NOMO-1 treated with dmso at 0.1 percent for 144 hours (cell line): ENCODE data around the gene RGPD4.
"Not testable (repeated sequence)": the region's sequence is repeated elsewhere in the genome, so short reads cannot be mapped to it uniquely, and the experiment has no call there.

Experiments
- DNase-seq: peaks from one replicate; lab custom pipeline; 2025; ENCODE audit not compliant: unreplicated experiment; lab: John Stamatoyannopoulos, UW

Gene RGPD4

DNA sequence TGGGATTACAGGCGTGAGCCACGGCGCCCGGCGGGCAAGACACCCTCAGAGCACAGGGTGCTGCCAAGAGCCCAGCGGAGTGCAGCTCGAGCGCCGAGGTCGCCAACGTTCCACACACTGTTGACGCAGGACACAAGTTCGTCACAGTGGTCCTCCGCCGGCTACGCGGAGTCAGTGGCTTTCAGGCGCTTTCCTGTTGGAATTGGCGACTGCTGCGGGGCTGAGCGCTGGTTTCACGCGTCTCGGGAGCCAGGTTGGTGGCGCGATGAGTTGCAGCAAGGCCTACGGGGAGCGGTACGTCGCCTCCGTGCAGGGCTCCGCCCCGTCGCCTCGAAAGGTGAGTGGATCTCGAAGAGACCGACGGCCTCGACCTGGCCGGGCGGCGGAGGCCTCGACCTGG is at the start of gene RGPD4:
RGPD4 (plus strand) TSS at position 144 of the 400 bp plus-strand sequence; CDS start at position 266, 122 bp downstream.
- DNase-seq, result not testable (repeated sequence)

DNA sequence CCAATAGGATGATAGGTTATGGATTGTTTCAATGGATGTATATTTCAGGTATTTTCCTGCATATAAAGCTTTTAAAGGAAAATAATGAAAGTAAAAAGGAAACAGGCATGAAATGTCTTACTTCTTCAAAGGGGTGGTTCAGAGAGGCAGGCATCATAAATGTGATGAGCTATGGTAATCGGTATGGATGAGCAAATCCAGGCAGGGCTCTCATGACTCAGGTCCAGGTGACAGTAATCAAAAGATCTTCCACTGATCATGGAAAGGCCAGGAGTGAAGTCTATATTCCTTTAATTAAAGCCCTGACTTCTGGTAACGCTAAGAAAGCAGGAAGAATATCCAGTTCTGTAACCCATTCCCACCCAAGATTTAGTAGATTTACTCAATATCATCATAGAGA is 48.7 kb upstream of the RGPD4 start:
- DNase-seq, result no peak

DNA sequence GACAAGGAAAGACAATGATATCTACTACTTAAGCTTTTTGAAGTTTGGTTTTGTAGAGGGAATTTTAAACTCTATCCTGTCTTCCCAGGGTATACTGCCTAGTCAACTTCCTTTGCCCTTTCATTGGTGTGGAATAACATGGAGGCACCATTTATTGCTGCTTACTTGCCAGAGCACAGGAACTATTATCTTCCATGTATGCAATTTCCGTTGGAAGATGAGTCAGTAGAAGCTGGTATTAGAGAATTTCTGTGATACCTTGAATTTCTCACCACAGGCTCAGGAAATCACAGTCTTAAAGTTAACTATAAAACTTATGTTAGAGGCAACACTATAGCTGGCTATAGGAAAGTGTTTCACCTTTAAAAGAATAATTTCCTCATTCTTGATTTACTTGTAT is 40.9 kb upstream of the RGPD4 start:
- no peak for DNase-seq

DNA sequence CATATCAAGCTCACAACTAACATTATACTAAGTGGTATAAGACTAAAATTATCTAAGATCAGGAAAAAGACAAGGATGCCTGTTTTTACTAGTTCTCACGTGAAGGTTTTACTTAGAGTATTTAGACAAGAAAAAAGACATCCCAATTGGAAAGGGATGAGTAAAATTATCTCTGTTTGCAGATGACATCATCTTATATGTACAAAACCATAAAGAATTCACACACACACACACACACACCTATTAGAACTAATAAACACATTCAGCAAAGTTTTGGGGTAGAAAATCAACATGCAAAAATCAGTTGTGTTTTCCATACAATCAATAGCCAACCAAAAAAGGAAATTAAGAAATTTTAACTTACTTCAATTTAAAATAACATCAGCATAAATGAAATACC is 35.9 kb upstream of the RGPD4 start:
- no peak for DNase-seq

DNA sequence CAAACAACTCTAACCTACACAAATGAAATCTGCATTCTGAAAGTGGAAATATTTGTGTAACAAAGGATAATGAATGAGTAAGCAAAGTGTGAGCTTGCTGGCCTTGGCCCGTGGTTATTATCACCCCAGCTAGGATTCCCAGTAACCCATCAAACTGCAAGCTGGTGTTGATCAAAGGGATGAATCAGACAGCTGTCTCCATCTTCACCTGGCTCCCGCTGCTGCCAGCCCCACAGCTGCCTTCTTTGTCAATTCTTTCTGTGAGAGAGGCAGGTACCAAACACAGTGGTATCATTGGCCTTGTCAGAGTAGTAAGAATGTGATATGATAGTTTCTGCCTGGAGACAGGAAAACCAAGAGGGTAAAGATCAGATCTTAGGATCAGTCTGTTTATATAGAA is 25.2 kb upstream of the RGPD4 start:
- DNase-seq, result no peak

DNA sequence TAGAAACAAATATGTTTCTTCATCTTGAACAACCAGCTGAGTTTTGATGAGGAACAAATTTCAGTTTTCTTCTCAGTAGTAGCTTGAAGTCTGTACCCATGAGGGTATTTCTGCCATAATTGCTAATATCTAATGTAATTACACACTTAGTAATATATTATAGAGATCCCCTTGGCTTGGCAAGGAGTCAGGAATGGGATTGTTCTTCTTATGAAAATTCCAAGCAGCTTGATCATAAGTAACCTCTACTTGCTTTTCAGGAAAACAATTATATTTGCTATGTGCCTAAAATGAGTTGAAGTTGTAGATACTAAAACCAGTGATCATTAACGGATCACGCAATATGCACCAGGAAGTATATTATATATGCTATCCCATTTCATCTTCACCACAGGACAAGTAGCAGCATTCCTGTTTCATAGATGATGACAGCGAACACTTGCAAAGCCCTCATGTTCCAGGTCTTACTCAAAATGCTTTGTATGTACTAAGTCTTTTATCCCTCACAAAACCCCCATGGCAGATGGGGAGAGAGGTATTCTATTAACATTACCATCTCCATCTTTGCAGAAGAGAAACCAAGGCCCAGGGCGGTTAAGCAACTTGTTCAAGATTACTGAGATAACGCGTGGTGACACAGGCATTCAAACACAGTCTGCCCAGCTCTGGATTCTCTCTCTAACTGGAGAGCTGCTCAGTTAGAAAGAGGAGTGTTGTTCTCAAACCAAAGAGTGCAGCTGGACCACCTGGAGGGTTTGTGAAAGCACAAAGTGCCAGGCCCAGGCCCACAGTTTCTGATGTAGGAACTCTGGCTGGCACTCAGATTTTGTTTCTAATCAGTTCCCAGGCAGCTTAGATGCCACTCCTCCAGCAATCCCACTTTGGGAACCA is 21.8 kb upstream of the RGPD4 start:
- DNase-seq, result no peak

DNA sequence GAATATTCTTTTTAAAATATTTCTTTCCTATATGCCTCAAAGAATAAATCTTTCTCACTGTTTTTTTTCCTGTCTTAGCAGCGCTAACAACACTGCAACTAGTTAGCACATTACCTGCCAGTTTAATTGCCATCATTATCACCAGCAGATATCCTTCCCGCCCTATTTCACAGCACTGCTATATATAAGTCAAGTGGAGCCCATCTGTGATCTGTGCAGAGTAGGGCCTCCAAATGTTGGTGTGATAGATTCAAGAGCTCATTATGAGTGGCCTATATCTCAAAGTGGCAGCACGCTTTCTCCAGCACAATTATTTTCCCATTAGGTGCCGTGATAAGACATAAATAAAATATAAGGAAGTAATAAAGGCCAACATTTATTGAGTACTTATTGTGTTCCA is 19.8 kb upstream of the RGPD4 start:
- DNase-seq, result no peak

DNA sequence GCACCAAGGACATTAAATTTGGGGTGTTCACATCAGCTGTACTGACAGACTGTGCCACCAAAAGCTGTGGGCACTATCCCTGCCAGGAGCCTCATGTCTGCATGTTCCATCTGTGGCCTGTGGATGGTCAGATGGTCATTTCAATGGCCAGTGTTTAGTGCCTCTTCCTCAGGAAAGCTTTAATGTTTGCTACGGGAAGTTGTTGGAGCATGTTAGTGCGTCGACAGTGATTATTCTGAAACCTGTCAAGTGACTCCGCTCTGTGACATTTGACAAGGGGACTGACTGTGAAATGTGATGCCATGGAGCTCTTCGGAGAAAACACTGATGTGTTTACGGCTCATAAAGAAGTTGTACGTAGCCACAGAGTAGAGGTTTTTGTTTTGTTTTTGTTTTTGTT is 18.7 kb upstream of the RGPD4 start:
- no peak for DNase-seq

DNA sequence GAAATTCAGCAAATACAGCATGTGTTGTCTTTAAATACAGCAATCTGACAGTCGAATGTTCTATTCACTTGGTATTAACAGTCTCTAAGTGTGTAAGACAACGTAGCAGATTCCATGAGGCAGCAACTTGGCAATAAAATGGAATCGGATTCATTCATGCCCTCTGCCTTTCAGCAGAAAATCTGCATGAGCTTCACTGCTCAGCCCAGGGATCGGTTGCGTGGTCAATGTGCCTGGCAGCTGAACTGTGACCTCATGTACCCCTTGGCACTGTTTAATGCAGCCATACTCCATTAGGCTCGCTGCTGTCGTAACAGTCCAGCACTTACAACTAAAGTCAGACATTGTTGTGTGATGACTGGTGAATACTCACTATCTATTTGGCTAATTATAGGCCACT is 17.7 kb upstream of the RGPD4 start:
- DNase-seq, result no peak

DNA sequence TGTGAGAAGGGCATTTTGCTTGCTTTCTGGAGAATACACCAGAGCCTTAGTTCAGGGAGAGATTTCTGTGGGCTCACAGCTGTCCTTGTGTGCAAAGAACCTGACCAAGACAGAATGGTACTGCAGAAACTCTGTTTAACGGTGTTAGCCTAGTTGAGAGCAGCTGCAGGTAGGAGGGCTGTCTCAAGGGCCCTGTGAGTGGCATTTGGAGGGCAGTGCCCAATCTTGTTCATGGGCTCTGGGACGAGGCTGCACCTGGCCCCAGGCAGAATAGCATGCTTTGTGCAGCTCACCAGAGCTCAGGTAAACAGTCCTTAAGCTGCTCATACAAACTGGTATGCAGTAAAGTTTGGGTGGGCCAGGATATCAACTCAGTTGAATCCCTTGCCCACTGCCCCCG is 16.9 kb upstream of the RGPD4 start:
- no peak for DNase-seq

DNA sequence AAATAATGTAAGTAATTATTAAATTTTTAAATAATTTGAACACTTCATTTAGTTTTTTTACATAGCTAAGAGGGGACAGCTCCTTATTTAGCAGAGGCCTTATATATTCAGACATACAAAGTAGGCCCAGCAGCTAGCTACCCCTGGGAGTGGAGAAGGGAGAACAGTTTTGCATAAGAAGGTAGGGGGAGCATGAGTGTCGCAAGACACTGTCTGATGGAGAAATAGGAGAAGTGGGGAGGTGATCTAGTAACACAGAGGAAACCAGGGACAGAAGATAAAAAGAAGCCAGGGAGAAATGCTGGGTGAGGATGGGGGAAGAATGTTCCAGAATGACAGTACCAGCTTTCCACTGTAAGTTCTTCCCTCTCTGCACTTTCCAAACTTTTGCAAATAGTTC is 16.0 kb upstream of the RGPD4 start:
- no peak for DNase-seq

DNA sequence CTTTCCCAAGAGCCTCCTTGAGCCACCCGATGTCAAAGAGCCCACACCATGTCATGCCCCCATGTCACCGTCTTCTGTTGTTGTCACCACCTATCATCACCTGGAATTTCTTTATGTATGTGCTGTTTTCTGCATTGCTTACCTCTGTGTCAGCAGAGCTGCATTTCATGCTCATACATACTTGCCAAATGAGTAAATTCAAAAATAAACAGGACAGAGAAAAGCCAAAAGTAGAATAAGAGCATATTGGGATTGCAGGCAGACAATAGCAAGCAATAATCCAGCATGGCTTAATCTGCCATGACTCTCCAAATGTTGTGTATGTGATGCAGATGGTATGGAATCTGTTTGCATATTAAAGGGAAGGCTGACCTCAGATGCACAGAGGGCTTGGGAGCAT is 15.3 kb upstream of the RGPD4 start:
- no peak for DNase-seq

DNA sequence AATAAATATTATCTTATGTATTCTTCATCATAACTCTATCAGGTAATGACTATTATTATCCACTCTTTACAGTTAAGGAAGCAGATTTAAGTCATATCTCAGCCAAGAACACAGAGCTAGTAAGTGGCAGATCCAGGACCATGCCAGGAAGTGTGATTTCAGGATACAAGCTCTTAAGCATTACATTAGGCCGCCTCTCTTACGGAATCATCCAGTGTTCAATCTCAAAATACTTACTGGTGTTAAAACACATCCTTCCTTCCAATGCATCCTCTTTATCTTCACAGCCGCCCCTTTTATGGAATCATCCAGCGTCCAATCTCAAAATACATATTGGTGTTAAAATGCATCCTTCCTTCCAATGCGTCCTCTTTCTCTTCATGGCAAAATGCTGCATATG is 14.7 kb upstream of the RGPD4 start:
- DNase-seq, result no peak

DNA sequence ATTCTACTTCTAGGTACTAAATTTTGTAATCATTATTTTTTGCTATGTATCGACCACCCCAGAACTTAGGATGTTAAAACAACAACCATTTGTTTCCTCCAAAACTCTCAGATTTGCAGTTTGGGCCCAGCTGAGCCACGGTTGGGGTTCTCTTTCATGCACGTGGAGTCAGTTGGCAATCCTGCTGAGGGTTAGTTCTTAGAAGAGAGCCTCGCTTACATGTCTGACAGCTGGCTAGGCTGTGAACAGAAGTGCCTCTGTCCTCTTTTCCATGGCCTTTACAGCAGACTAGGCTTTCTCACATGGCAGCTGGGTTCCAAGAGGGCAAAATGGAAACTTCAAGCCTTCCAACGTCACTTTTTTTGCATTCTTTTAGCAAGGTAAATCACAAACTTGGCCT is 9.3 kb upstream of the RGPD4 start:
- DNase-seq, result no peak

DNA sequence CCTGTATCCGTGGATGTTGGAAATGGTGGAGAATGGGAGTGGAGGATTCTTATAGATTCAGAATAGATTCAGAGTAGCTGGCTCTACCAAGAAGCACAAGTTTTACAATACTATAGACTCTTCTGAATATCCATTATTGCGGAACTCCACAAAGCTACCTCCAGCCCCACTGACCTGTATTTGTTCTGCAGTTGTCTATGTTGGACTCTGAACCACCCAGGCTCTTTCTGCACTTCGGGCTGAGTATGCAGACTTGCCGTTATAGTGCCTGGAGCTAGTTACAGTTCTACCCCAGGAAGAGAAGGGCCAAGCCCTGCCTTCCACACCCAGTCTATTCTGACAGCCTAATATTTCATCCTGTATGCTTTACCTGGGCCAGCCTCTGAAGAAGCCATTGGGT is 4.4 kb upstream of the RGPD4 start:
- no peak for DNase-seq

DNA sequence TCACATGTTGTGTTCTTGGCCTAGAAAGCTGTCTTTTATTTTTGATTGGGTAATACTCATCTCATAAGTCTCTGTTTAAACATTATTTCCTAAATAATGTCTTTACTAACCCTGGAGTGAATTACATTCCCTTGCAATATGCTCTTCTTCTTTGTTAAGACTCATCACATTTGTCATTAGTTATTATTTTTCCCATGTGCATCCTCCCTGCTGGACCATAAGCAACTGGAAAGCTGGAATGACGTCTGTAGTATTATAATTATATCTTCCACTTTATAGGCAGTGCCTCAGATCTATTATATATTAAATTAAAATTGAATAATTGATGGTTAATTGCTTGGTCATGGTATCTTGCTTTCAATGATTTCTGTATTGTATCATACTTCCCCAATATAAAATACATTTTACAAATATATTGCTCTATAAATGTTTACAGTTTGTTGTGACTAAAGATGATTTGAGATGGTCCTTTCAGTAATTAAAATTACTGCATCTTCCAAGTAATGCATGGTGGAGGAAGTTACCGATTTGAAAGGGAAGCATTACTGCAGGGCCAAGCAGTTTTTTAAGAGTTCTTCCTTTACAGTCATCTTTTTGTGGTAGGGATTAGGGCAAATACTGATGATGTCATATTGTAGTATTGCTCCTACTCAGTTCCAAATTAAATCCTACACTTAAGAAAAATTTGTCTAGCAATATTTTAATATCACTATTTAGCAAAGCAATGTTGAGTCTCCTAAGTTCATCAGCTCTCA is 2.1 kb upstream of the RGPD4 start:
- no peak for DNase-seq

DNA sequence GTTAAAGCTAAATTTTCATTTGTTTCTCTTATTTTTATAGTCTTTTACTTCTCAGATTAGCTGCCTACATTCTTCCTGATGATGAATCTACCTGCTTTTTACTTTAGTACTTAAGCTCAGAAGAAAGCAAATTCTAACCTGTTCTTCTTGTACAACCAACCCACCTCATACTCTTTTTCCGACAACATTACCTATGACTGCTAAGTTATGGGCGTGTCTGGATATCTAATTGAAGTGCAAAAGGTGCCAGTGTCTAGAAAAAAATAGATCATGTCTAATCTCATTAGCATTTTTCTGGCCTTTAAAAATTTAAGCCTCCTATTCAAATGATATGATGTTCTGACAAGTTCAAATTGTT is 1.5 kb upstream of the RGPD4 start:
- DNase-seq, result no peak

DNA sequence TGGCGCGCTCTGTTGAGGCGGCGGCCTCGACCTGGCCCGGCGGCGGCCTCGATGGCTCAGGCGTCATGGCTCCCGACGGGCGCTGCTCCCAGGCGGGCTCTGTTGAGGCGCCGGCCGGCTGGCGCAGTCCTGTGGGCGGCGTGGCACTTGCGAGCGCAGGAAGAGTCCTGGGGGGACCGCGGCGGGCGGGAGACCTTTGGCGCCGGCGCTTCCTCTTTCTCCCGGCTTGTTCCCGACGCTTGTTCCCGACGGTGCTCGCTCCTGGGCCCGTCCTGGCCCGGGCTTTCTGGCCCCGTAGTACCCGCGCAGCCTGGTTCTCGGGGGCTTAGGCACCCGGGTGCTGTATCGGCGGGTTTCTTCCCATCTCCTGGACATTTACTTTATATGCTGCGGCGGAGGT is 2.8 kb downstream of the RGPD4 start:
- DNase-seq, result not testable (repeated sequence)

DNA sequence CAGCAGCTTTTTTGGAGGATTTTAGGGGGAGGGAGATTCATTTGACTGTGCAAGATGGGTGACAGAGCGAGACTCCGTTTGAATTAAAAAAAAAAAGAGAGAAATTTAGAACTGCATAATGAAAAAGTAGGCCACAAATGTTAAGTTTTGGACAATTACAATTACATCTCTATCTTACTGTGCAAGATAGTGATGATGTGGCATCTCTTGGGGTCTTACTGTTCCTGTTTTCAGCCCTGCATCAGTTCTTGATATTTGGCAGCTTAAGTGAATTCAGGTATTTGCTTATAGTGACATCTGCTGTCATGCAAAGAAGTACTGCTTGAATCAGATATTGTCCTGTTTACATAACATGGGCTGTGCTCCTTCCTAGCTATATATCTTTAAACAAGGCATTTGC is 6.5 kb downstream of the RGPD4 start:
- DNase-seq, result not testable (repeated sequence)

DNA sequence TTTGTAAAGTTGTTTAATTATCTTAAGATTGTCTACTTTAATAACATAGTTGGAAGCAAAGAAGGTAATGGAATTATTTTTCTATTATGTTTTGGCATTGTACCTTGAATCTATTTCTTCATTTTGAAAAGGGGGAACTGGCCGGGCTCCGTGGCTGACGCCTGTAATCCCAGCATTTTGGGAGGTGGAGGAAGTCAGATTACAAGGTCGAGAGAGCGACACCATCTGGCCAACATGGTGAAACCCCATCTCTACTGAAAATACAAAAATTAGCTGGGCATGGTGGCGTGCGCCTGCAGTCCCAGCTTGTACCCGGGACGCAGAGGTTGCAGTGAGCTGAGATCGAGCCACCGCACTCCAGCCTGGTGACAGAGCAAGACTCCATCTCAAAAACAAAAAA is 6.9 kb downstream of the RGPD4 start:
- DNase-seq, result not testable (repeated sequence)

DNA sequence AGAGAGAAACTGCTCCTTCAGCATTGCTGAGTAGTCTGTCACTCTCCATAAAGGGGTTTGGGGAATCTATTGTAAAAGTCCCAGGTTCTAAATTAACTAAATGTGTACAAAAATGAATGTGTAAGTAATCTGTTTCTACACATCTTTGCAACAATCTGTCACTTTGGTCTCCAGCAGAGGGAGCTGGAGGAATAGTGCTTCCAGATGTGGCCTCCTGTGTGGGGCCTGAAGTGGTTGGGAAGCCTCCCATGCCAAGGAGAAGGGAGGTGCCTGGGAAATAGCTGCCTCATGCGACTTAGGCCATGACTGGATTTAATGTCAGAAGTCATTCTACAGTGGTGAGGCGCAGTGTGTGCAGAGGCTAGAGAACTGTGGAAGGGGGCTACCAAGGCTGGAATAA is 89.4 kb downstream of the RGPD4 start:
- DNase-seq, result not testable (repeated sequence)

DNA sequence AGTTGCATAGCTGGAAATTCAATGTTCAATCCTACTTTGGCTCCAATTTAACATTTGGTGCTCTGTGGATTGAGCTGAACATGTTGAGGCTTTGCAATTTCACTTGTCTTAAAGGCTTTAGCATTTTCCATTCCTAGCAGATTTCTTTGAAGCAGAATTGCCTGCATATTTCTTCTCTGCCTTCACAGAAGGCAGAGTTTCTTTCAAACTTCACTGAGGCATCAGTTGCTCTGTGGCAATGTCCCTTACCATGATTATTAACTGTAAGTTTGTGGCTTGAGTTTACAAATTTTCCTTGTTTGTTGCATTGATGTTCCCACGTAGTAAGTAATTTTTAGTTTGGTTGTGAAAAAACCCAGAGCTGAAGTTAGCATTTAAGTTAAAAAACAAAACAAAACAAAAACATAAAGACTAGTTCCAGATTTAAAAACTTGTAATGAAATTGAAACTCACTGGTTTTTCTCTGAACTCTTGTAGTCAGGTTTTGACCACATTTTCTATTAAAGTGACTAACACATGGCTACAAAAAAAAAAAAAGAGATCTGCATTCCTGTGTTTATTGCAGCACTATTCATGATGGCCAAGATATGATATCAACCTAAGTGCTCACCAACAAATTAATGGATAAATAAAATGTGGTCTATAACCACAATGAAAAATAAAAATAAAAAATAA is 90.1 kb downstream of the RGPD4 start:
- DNase-seq, result not testable (repeated sequence)
